HG03060 (cell line): ENCODE data around the gene ECSIT.
"Not testable (repeated sequence)": the region's sequence is repeated elsewhere in the genome, so short reads cannot be mapped to it uniquely, and the experiment has no call there.

Source experiments
- ATAC-seq: cut with Tn5 transposase; IDR thresholded peaks from one replicate; pipeline ENCODE4 v1.9.1; 2021; ENCODE audit warnings: low read depth, moderate number of reproducible peaks; ENCODE audit not compliant: unreplicated experiment

Gene ECSIT

GRCh38 chr19:11528551-11529341 lies at the start of gene ECSIT:
TSS of gene ECSIT (minus strand) at chr19:11529134. CDS start at chr19:11519170, 9,964 bp downstream.
- ATAC-seq: peak; percentile 82

- ATAC-seq: no peak
Measured at GRCh38 chr19:11577451-11578257, 48.7 kb upstream of the ECSIT start, which contains the start of gene ACP5. TSS of gene ACP5 (minus strand) at chr19:11577645. CDS start at chr19:11577317, 328 bp downstream.

GRCh38 chr19:11576227-11576626 lies 47.3 kb upstream of the ECSIT start:
- ATAC-seq: no peak

- ATAC-seq: no peak
Measured at GRCh38 chr19:11574689-11575088, 45.8 kb upstream of the ECSIT start.

- not testable (repeated sequence) for ATAC-seq
Measured at GRCh38 chr19:11573763-11574162, 44.8 kb upstream of the ECSIT start.

GRCh38 chr19:11573354-11573753 lies 44.4 kb upstream of the ECSIT start:
- ATAC-seq: not testable (repeated sequence)

GRCh38 chr19:11570039-11570462 lies 41.1 kb upstream of the ECSIT start:
- ATAC-seq: no peak

- no peak for ATAC-seq
Measured at GRCh38 chr19:11566164-11566563, 37.2 kb upstream of the ECSIT start.

GRCh38 chr19:11565649-11565980 lies 36.7 kb upstream of the ECSIT start:
- not testable (repeated sequence) for ATAC-seq

GRCh38 chr19:11564082-11564807 lies 35.3 kb upstream of the ECSIT start:
- ATAC-seq: not testable (repeated sequence)

GRCh38 chr19:11563532-11563931 lies 34.6 kb upstream of the ECSIT start:
- ATAC-seq: no peak

GRCh38 chr19:11560404-11561051 lies 31.6 kb upstream of the ECSIT start:
- ATAC-seq: no peak

GRCh38 chr19:11558881-11559828 lies 30.2 kb upstream of the ECSIT start, which contains the start of gene ELOF1:
TSS of gene ELOF1 (minus strand) at chr19:11559230. CDS start at chr19:11554347, 4,883 bp downstream.
- peak; percentile 58 for ATAC-seq

GRCh38 chr19:11556634-11557420 lies 27.9 kb upstream of the ECSIT start:
- ATAC-seq: no peak

- no peak for ATAC-seq
Measured at GRCh38 chr19:11555246-11555645, 26.3 kb upstream of the ECSIT start.

GRCh38 chr19:11554160-11554559 lies 25.2 kb upstream of the ECSIT start:
- ATAC-seq: no peak

GRCh38 chr19:11552666-11553372 lies 23.9 kb upstream of the ECSIT start:
- ATAC-seq: no peak
